GM12865 (cell line): ENCODE results near the gene HADHB.
A peak's percentile ranks its signal among the peaks of the same experiment; 100 is the strongest.
"Not testable (repeated sequence)": the region's sequence is repeated elsewhere in the genome, so short reads cannot be mapped to it uniquely, and the experiment has no call there.

Experiments
- DNase-seq: peaks from one replicate; pipeline ENCODE4 v3.0.0; 2010; ENCODE audit warnings: low read depth
- H3K4me3 ChIP-seq: 2 replicates; pipeline ENCODE4 v1.5.1; 2011; ENCODE audit warnings: mild to moderate bottlenecking, low read depth, low read length, control low read depth
- CTCF ChIP-seq: IDR thresholded peaks from 2 replicates; pipeline ENCODE4 v1.5.1; 2011; ENCODE audit warnings: low read length, control low read depth, low read depth, inconsistent platforms; ENCODE audit not compliant: insufficient read depth; ENCODE audit errors: missing control alignments

The HADHB gene

GRCh38 chr2:26326514-26326913, 81.8 kb downstream of the HADHB start:
- no peak overlapping the region for H3K4me3 ChIP-seq
- no peak for DNase-seq
- TF ChIP-seq CTCF = no peak

- H3K4me3 ChIP-seq = no peak overlapping the region
- TF ChIP-seq CTCF = no peak
- DNase-seq = no peak
Observed at GRCh38 chr2:26327291-26328272, 82.8 kb downstream of the HADHB start.

DNA sequence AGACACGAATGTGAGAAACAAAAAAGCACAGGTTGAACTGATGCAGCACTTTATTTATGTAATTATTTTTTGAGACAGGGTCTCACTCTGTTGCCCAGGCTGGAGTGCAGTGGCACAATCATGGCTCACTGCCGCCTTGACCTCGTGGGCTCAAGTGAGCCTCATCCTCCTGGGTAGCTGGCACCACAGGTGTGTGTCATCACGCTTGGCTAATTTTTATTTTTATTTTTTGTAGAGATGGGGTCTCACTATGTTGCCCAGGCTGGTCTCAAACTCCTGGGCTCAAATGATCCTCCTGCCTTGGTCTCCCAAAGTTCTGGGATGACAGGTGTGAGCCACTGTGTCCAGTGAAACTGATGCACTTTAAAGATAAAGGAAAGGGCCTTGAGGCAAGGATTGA, 84.3 kb downstream of the HADHB start:
- not testable (repeated sequence) for H3K4me3 ChIP-seq, DNase-seq

DNA sequence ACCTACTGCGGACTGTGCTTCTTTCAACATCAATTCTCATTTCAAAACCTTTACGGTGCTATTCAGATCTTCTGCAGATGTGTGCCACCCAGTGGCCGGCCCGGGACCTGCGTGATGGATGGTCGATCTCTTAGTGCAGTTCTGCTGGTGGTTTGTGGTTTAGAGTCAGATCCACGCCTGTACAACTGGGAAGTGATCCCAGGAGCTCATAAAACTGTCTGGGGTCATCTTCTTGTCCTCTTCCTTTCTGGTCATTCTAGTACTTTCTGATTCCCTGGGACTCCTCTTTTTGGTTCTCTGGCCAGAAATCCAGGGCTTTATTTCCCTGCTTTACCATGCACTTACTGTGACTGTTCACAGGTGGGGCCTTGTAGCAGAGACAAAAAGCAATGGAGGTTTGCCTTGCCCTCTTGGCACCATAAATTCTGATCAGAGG, 85.4 kb downstream of the HADHB start:
- H3K4me3 ChIP-seq = no peak overlapping the region
- peak; percentile 83 for DNase-seq
- TF ChIP-seq CTCF = peak; percentile 92

- TF ChIP-seq CTCF = no peak
- H3K4me3 ChIP-seq = no peak overlapping the region
- no peak for DNase-seq
Observed at GRCh38 chr2:26330604-26331003, 85.9 kb downstream of the HADHB start.

DNA sequence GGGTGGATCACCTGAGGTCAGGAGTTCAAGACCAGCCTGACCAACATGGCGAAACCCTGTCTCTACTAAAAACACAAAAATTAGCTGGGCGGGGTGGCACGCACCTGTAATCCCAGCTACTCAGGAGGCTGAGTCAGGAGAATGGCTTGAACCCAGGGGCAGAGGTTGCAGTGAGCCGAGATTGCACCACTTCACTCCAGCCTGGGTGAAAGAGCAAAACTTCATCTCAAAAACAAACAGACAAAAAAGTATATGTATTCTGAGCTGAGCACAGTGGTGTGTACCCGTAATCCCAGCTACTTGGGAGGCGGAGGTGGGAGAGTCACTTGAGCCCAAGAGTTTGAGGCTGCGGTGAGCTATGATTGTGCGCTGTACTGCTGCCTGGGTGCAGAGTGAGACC, 86.6 kb downstream of the HADHB start:
- not testable (repeated sequence) for H3K4me3 ChIP-seq, DNase-seq

DNA sequence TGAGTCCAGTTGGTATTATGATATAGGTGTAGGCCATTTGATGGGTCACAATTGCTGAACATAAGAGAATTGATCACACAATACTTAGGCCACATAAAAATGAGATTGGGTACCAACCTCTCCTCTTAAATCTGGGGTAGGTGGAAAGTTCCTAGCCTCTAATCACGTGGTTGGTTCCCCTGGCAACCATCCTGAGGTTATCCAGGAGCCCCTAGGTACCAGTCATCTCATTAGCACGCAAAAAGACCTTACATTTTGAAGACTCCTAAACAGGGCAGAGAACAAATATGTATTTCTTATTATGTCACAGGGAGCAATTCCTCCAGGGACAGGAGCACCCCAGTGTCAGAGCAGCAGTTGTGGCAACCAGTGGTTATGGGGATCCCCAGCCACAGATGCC, 88.6 kb downstream of the HADHB start:
- no peak for TF ChIP-seq CTCF
- DNase-seq = no peak
- no peak overlapping the region for H3K4me3 ChIP-seq

DNA sequence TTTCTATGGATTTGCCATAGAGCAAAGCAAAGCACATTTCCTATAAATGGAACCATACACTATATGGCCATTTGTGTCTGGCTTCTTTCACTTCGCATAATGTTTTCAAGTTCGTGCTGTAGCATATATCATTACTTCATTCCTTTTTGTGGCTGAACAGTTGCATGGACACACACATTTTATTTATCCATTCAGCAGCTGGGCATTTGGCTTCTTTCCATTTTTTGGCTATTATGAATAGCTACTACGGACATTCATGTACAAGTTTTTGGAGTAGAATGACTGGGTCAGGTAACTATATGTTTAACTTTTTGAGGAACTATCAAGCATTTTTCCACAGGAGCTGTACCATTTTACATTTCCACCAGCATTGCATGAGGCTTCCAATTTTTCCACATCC, 90.5 kb downstream of the HADHB start:
- no peak for DNase-seq
- no peak overlapping the region for H3K4me3 ChIP-seq
- no peak for TF ChIP-seq CTCF
